H1 (cell line): ENCODE data around the gene PTPN5. TPM values are rescaled to one million over a fixed set of nuclear protein-coding genes. Genes with fewer than 3 reads are reported as not detected.

Experiments used
- CTCF ChIA-PET: fragments of 300-600 bp; sonication (Branson Sonifier 250); formaldehyde crosslinking; loops from one replicate; lab custom pipeline; 2021; ENCODE audit not compliant: partially characterized antibody; lab: Charles Lee
- POLR2A ChIA-PET: fragments of 300-600 bp; sonication (Branson Sonifier 250); formaldehyde crosslinking; loops from one replicate; lab custom pipeline; 2021; ENCODE audit warnings: inconsistent platforms; ENCODE audit not compliant: partially characterized antibody; lab: Charles Lee
- DNase-seq, 2 experiments: peaks; one replicate each; pipeline versions ENCODE4 v3.0.0 to v3.0.0-alpha.2; 2010 to 2022; ENCODE audit warnings: low spot score in 2 of 2, low read depth in 1 of 2, mixed read lengths in 1 of 2
- FAIRE-seq: peaks from 2 replicates; lab custom pipeline; 2011; peaks lifted over from hg19 to GRCh38; lab: Jason Lieb, UNC
- H2AFZ ChIP-seq: 2 replicates; pipeline ENCODE4 v1.8.1; 2012; ENCODE audit warnings: low read length, inconsistent platforms
- H2AK5ac ChIP-seq: 2 replicates; pipeline ENCODE4 v1.6.1; 2013; ENCODE audit warnings: low read depth, low read length
- H2BK120ac ChIP-seq: replicated peaks from 2 replicates; pipeline ENCODE3; 2013; ENCODE audit warnings: low read depth, low read length, inconsistent platforms
- H2BK12ac ChIP-seq: 2 replicates; pipeline ENCODE4 v1.6.1; 2013; ENCODE audit warnings: low read depth, low read length
- H2BK15ac ChIP-seq: 2 replicates; pipeline ENCODE4 v1.6.1; 2013; ENCODE audit warnings: low read length
- H2BK20ac ChIP-seq: 2 replicates; pipeline ENCODE4 v1.6.1; 2013; ENCODE audit warnings: low read length
- H2BK5ac ChIP-seq: 2 replicates; pipeline ENCODE4 v1.6.1; 2013; ENCODE audit warnings: low read depth, low read length
- H3K14ac ChIP-seq: 2 replicates; pipeline ENCODE4 v1.6.1; 2013; ENCODE audit warnings: inconsistent platforms; ENCODE audit not compliant: insufficient read length
- H3K18ac ChIP-seq: 2 replicates; pipeline ENCODE4 v1.6.1; 2013; ENCODE audit warnings: low read length; ENCODE audit errors: extremely low read depth
- H3K23ac ChIP-seq: 2 replicates; pipeline ENCODE4 v1.6.1; 2013; ENCODE audit warnings: inconsistent platforms; ENCODE audit not compliant: insufficient read length
- H3K23me2 ChIP-seq: 2 replicates; pipeline ENCODE4 v1.6.1; 2013; ENCODE audit warnings: low read depth, low read length
- H3K27ac ChIP-seq: 2 replicates; pipeline ENCODE4 v1.6.1; 2011; ENCODE audit warnings: low read depth, low read length, inconsistent platforms
- H3K27me3 ChIP-seq, 4 experiments: replicated peaks in 1 of 4; 1 replicate in 1 of 4; 2 replicates in 3 of 4; pipeline versions ENCODE4 v1.6.1 to v1.8.1; 2011 to 2013; ENCODE audit warnings: low read length in 3 of 4, mild to moderate bottlenecking in 3 of 4, inconsistent platforms in 2 of 4, mixed read lengths in 2 of 4, moderate library complexity in 1 of 4; ENCODE audit not compliant: control insufficient read depth in 3 of 4, insufficient read depth in 3 of 4; ENCODE audit errors: extremely low read depth in 1 of 4
- H3K36me3 ChIP-seq, 4 experiments: 2 replicates each; pipeline versions ENCODE4 v1.6.1 to v1.8.1; 2011 to 2013; ENCODE audit warnings: mild to moderate bottlenecking in 4 of 4, low read length in 3 of 4, moderate library complexity in 2 of 4, control low read depth in 1 of 4, inconsistent platforms in 1 of 4; ENCODE audit not compliant: insufficient read depth in 4 of 4, control insufficient read depth in 2 of 4
- H3K4ac ChIP-seq: replicated peaks from 2 replicates; pipeline ENCODE3; 2013; ENCODE audit warnings: low read length, low read depth, mixed read lengths, inconsistent platforms; ENCODE audit not compliant: insufficient read length
- H3K4me1 ChIP-seq, 4 experiments: replicated peaks in 1 of 4; 1 replicate in 1 of 4; 2 replicates in 3 of 4; pipeline versions ENCODE4 v1.6.1 to v1.8.1; 2011 to 2013; ENCODE audit warnings: low read length in 3 of 4, inconsistent platforms in 2 of 4, mixed read lengths in 1 of 4; ENCODE audit not compliant: insufficient read depth in 4 of 4, control insufficient read depth in 3 of 4
- H3K4me2 ChIP-seq, 2 experiments: 2 replicates each; pipeline versions ENCODE4 v1.6.1 to v1.8.1; 2011 to 2013; ENCODE audit warnings: low read depth in 2 of 2, low read length in 2 of 2, control low read depth in 1 of 2, inconsistent platforms in 1 of 2, mild to moderate bottlenecking in 1 of 2; ENCODE audit not compliant: insufficient read depth in 1 of 2
- H3K4me3 ChIP-seq, 4 experiments: fragments of 200-600, 300-600 bp in 1 of 4; sonication (generic), shearing (Covaris generic), sonication (Bioruptor Twin) in 1 of 4; 2 replicates each; pipeline versions ENCODE4 v1.5.1 to v1.8.1; 2011 to 2016; ENCODE audit warnings: low read length in 4 of 4, low read depth in 3 of 4, control low read depth in 2 of 4, inconsistent platforms in 2 of 4, mild to moderate bottlenecking in 2 of 4, mixed read lengths in 1 of 4, moderate library complexity in 1 of 4; ENCODE audit not compliant: insufficient read depth in 2 of 4; ENCODE audit errors: extremely low read depth in 1 of 4
- H3K56ac ChIP-seq: replicated peaks from 2 replicates; pipeline ENCODE3; 2013; ENCODE audit warnings: low read depth, mild to moderate bottlenecking, mixed read lengths, low read length, inconsistent platforms; ENCODE audit not compliant: insufficient read length
- H3K79me1 ChIP-seq: 2 replicates; pipeline ENCODE4 v1.6.1; 2013; ENCODE audit warnings: low read depth, low read length, control low read depth
- H3K79me2 ChIP-seq, 2 experiments: 2 replicates each; pipeline versions ENCODE4 v1.6.1 to v1.8.1; 2012 to 2013; ENCODE audit warnings: low read length in 2 of 2, mild to moderate bottlenecking in 2 of 2, inconsistent platforms in 1 of 2; ENCODE audit not compliant: insufficient read depth in 2 of 2, control insufficient read depth in 1 of 2
- H3K9ac ChIP-seq, 4 experiments: replicated peaks in 1 of 4; 1 replicate in 1 of 4; 2 replicates in 3 of 4; pipeline versions ENCODE4 v1.6.1 to v1.8.1; 2011 to 2013; ENCODE audit warnings: low read depth in 3 of 4, low read length in 3 of 4, control low read depth in 2 of 4, mild to moderate bottlenecking in 2 of 4, moderate library complexity in 2 of 4, inconsistent platforms in 1 of 4; ENCODE audit errors: extremely low read depth in 1 of 4
- H3K9me3 ChIP-seq, 2 experiments: 2 replicates each; pipeline versions ENCODE4 v1.6.1 to v1.8.1; 2012 to 2013; ENCODE audit warnings: mild to moderate bottlenecking in 2 of 2, moderate library complexity in 2 of 2, control low read depth in 1 of 2, inconsistent platforms in 1 of 2, low read depth in 1 of 2, low read length in 1 of 2, mixed read lengths in 1 of 2; ENCODE audit not compliant: insufficient read depth in 2 of 2
- H4K20me1 ChIP-seq, 2 experiments: replicated peaks in 1 of 2; 2 replicates each; pipeline versions ENCODE3 to v1.8.1; 2011 to 2013; ENCODE audit warnings: inconsistent platforms in 2 of 2, low read length in 2 of 2, mild to moderate bottlenecking in 1 of 2; ENCODE audit not compliant: insufficient read depth in 2 of 2, control insufficient read depth in 1 of 2
- H4K5ac ChIP-seq: 2 replicates; pipeline ENCODE4 v1.6.1; 2013; ENCODE audit warnings: low read length, low read depth, mixed read lengths, inconsistent platforms; ENCODE audit not compliant: insufficient read length
- H4K8ac ChIP-seq: 2 replicates; pipeline ENCODE4 v1.8.0; 2013; ENCODE audit warnings: mild to moderate bottlenecking, moderate library complexity, low read length, inconsistent platforms; ENCODE audit not compliant: insufficient read depth; ENCODE audit errors: extremely low read depth
- H4K91ac ChIP-seq: replicated peaks from 2 replicates; pipeline ENCODE3; 2013; ENCODE audit warnings: low read length, mixed read lengths, inconsistent platforms; ENCODE audit not compliant: insufficient read length
- BCL11A ChIP-seq, 2 experiments: IDR thresholded peaks; one replicate each; pipeline ENCODE4 v1.6.1; 2011; ENCODE audit warnings: low read depth in 2 of 2, low read length in 2 of 2, mild to moderate bottlenecking in 2 of 2
- CHD1 ChIP-seq: IDR thresholded peaks from 2 replicates; pipeline ENCODE4 v1.6.1; 2012; ENCODE audit warnings: low read depth, low read length, improper control_type of control experiment
- KDM4A ChIP-seq: IDR thresholded peaks from one replicate; pipeline ENCODE4 v1.7.1; 2012; ENCODE audit warnings: low read depth, mild to moderate bottlenecking, moderate library complexity, low read length, inconsistent platforms; ENCODE audit not compliant: severe bottlenecking
- NANOG ChIP-seq: IDR thresholded peaks from 2 replicates; pipeline ENCODE4 v1.6.1; 2011; ENCODE audit warnings: low read length, low read depth, mild to moderate bottlenecking, inconsistent platforms; ENCODE audit not compliant: insufficient read depth, poor library complexity, severe bottlenecking
- RNF2 ChIP-seq: fragments of 200-900, 300-1000 bp; sonication (generic); IDR thresholded peaks from 2 replicates; pipeline ENCODE4 v1.7.1; 2016; ENCODE audit warnings: borderline replicate concordance, low read depth, mild to moderate bottlenecking, antibody characterized with exemption, low read length; ENCODE audit not compliant: poor library complexity, severe bottlenecking; ENCODE audit errors: missing control alignments
- WGBS, 2 experiments: shearing (Covaris generic) in 1 of 2; methylation state at CpG; one replicate each; pipeline versions ENCODE4 v1.1.6 to v1.1.7; 2013 to 2015; ENCODE audit warnings: low lambda C conversion rate in 2 of 2, mixed read lengths in 2 of 2, inconsistent platforms in 1 of 2, low coverage in 1 of 2, missing lambda C conversion rate in 1 of 2; ENCODE audit not compliant: insufficient replicate concordance in 2 of 2, insufficient coverage in 1 of 2, insufficient read length in 1 of 2; ENCODE audit errors: extremely low coverage in 1 of 2, missing lambda C conversion rate in 1 of 2; 5-methylcytosine and 5-hydroxymethylcytosine counted together
- polyA plus RNA-seq, 7 experiments: library from polyadenylated mRNA; depleted of rRNA in 3 of 7; stranded (reverse) in 5 of 7; unstranded in 2 of 7; fragments of >200 nt in 5 of 7; fragments of 200-250 nt in 2 of 7; gene quantifications; 1 replicate in 5 of 7; 2 replicates in 1 of 7; 4 replicates in 1 of 7; pipeline versions ENCODE4 v1.2.1 to v1.2.3, GENCODE V29; 2011 to 2013; ENCODE audit warnings: missing spikeins in 2 of 7, mixed read lengths in 2 of 7
- total RNA-seq: library from RNA; stranded (reverse); fragmentation: NEBNext Ultra II Directional; extraction: Animal tissue kit (Norgen Biotek cat#: 25700); gene quantifications from 2 replicates; pipeline ENCODE4 v1.2.1, GENCODE V29; 2021

The PTPN5 gene
- total and polyA plus RNA-seq, 2 of the 8 experiments (the other 6 are each of a cell fraction or from before 2014, with no cell fraction given) = 8.4 to 12.9 TPM

DNA sequence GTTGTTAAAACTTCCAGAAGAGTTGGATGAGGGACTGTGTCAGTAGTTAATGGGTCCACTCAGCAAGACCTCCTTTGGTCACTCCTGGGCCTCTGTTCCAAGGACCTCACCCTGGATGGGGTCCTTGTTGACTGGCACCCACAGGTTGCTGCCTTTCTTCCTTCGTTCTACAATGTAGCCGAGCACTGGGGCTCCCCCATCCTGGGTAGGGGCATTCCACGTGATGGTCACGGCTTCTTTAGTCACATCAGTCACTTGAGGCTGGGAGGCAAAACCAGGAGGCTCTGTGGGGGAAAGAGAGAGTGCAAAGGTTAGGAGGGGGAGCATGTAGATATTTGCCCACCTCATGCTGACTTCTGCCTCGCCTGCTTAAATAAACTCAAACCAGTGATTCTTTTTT lies 81.1 kb downstream of the PTPN5 start:
- Histone ChIP-seq H3K56ac (no peak overlapping the region), H2AK5ac (no peak overlapping the region), H2BK20ac (no peak overlapping the region), H2BK5ac (no peak overlapping the region), H3K23me2 (peaks cover 7% of the 10 kb centered on the region; the same call in 1 of the 2 replicates), H3K27me3 (peaks cover 0 to 5% (median 0%) of the 10 kb centered on the region in 4 experiments; a peak in 4 of 7 replicates), H4K91ac (no peak overlapping the region), H3K4me3 (no peak overlapping the region), H2BK15ac (no peak overlapping the region), H3K79me2 (no peaks in the 10 kb centered on the region), H3K27ac (no peak overlapping the region), H3K4me1 (no peaks in the 10 kb centered on the region), H3K23ac (no peak overlapping the region), H2AFZ (no peak overlapping the region), H3K79me1 (no peaks in the 10 kb centered on the region), H3K9ac (no peak overlapping the region), H4K20me1 (no peaks in the 10 kb centered on the region), H4K5ac (no peak overlapping the region), H3K4me2 (no peak overlapping the region), H3K36me3 (no peaks in the 10 kb centered on the region), H2BK12ac (no peak overlapping the region), H2BK120ac (no peak overlapping the region), H3K14ac (no peak overlapping the region), H4K8ac (no peak overlapping the region), H3K9me3 (no peaks in the 10 kb centered on the region), H3K4ac (no peak overlapping the region), H3K18ac (no peak overlapping the region)
- CTCF ChIA-PET = no interaction called here
- WGBS, 2 experiments = 91% methylated on average over 5 of the region's 5 CpGs; no CpG with 5 or more reads in 1 of the 2 experiments
- no peak for DNase-seq
- POLR2A ChIA-PET = no interaction called here
- no peak for TF ChIP-seq CHD1
- no peak for TF ChIP-seq BCL11A (IDR thresholded peaks at IDR 0.05; ENCODE audit: low read depth in 2 of 2, low read length in 2 of 2)
- no peak for TF ChIP-seq RNF2
- TF ChIP-seq KDM4A = no peak
- TF ChIP-seq NANOG = no peak
- no peak for FAIRE-seq
